Measurements from ENCODE around the gene SPRN.

Gene SPRN

GRCh38 chr10:133403784-133404183, 20.6 kb downstream of the SPRN start:
- TF ChIP-seq GATA3 (IDR thresholded peaks at IDR 0.05; ENCODE audit: low read depth, low read length) (no peak), GATA2 (IDR thresholded peaks at IDR 0.05; ENCODE audit: low read depth, low read length) (no peak)

DNA sequence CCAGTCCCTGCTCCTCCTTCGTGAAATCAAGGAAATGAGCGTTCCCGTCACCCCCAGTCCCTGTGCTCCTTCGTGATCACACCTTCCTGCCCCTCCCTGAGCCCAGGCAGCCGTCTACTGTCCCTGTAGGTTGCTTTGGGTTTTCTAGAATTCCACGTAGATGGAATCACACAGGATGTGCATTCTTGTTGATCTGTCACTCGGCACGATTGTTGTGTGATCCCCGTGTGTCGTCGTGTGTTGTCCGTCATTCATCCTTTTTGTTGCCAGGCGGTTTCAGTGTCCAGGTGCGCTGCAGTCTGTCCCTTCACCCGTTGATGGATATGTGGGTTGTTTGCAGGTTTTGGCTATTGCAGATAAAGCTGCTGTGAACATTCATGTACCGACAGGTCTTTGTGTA, 21.1 kb downstream of the SPRN start:
- TF ChIP-seq GATA3 (IDR thresholded peaks at IDR 0.05; ENCODE audit: low read depth, low read length) (no peak), GATA2 (IDR thresholded peaks at IDR 0.05; ENCODE audit: low read depth, low read length) (no peak)

DNA sequence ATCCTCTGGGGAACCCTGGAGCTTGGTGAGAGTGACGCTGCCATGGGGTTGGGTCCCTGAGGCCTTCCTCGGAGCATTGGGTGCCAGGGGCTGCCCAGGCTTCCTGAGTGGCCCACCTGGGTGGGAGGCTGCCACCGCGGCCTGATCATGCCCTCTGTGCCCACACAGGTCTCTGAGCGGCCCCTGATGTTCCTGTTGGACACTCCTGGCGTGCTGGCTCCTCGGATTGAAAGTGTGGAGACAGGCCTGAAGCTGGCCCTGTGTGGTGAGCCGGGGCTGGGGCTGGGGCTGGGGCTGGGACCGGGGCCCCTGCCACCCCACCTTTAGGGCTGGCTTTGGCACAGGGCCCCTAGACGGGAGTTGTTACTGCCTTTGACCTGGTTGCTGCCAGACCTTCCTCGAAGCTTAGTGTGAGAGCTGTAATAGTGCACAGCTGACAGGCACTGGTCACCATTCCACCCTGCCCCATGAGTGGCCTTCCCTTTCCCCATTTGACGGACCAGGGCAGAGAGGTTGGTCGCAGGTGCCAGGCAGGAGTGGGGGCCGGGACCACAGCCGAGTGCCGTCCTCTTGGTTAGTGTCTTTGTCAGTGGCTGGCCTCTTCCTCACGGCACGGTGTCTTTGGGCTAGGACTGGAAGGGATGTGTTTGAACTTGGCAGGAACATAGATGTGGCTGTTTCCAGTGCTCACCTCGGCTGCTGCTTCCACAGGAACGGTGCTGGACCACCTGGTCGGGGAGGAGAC, 22.3 kb downstream of the SPRN start:
- TF ChIP-seq GATA3 (IDR thresholded peaks at IDR 0.05; ENCODE audit: low read depth, low read length): no peak
- no peak for TF ChIP-seq GATA2 (IDR thresholded peaks at IDR 0.05; ENCODE audit: low read depth, low read length)

DNA sequence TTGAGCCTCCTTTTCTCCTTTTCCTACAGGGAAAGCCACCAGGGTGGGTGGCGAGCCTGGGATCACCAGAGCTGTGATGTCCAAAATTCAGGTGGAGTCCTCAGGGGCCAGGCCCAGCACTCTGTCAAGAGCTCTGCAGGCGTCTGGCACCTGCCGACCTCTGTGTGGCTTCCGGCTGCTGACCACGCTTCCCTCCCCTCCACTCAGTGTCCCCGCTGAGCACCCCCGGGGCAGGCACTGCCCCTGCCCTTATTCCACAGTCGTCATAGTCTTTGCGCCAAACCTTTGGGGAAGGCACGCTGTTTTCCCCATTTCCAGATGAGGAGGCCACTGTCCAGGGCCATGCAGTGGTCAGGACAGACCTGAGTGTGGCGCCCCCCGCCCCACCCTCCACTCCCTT, 22.9 kb downstream of the SPRN start:
- no peak for TF ChIP-seq GATA2 (IDR thresholded peaks at IDR 0.05; ENCODE audit: low read depth, low read length)
- TF ChIP-seq GATA3 (IDR thresholded peaks at IDR 0.05; ENCODE audit: low read depth, low read length): no peak

DNA sequence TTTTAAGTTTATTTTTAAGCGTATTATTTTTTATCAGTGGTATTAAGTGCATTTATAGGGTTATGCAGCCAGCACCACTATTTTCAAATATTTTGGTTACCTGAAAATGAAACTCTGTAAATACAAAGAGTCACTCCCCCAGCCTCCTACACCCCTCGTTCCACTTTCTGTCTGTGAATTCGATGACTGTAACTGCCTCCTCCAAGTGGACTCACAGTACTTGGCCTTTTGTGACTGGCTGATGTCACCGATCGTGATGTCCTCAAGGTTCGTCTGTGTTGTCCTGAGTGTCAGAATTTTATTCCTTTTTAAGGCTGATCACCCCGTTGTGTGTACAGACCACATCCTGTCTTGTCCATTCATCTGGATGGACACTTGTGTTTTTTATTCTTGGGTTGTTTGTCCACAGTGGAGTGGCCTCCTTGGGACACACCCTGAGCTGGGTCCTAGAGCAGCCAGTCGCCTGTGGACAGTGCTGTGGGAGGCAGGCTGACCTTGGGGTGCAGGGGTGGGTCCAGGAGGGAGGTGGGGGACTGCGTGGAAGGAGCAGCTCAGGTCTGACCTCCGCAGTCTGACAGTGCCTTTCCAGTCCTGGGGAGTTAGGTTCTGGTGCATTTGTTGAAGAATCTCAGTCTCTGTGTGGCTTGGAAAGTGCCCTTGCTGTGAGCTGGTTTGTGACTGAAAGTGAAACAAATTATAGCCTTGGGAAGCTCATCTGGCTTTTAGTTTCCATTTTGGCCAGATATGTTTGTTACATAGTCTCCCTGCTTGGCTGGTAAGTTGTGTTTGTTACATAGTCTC, 23.6 kb downstream of the SPRN start:
- TF ChIP-seq GATA2 (IDR thresholded peaks at IDR 0.05; ENCODE audit: low read depth, low read length) (no peak), GATA3 (IDR thresholded peaks at IDR 0.05; ENCODE audit: low read depth, low read length) (no peak)

GRCh38 chr10:133399123-133399601, 25.3 kb downstream of the SPRN start:
- TF ChIP-seq GATA3 (IDR thresholded peaks at IDR 0.05; ENCODE audit: low read depth, low read length) (no peak), GATA2 (IDR thresholded peaks at IDR 0.05; ENCODE audit: low read depth, low read length) (no peak)

- TF ChIP-seq GATA3 (IDR thresholded peaks at IDR 0.05; ENCODE audit: low read depth, low read length) (no peak), GATA2 (IDR thresholded peaks at IDR 0.05; ENCODE audit: low read depth, low read length) (no peak)
These were observed 26.5 kb downstream of the SPRN start for GRCh38 chr10:133397938-133398337.

GRCh38 chr10:133396035-133396624, 28.3 kb downstream of the SPRN start:
- no peak for TF ChIP-seq GATA3 (IDR thresholded peaks at IDR 0.05; ENCODE audit: low read depth, low read length)
- TF ChIP-seq GATA2 (IDR thresholded peaks at IDR 0.05; ENCODE audit: low read depth, low read length): no peak

- TF ChIP-seq GATA3 (IDR thresholded peaks at IDR 0.05; ENCODE audit: low read depth, low read length) (no peak), GATA2 (IDR thresholded peaks at IDR 0.05; ENCODE audit: low read depth, low read length) (no peak)
These were observed 29.6 kb downstream of the SPRN start for GRCh38 chr10:133394801-133395221.

DNA sequence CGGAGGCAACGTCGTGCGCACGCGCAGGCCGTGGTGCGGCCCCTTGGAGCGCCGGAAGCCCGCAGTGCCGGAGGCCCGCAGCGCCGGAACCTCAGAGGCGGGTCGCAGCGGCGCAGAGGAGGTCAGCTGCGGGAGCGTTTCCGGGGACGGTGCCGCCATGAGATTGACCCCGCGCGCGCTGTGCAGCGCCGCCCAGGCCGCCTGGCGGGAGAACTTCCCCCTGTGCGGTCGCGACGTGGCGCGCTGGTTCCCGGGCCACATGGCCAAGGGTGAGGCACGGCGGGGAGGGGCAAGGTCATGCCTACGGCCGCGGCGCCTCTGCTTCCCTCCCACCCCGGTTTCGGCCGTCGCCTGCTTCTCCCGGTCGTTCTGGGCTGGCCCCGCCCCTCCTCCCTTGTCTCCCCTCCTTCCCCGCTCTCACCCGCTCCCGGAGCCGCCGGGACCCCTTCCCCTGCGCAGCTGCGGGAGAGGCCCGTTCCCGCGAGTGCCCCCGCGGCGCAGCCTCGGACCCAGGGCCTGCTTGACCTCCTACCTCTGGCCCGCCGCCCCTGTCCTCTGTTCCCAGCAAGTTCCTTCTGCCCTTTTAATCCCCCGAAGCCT, 30.3 kb downstream of the SPRN start, which contains the start of gene MTG1:
Gene MTG1, plus strand, starts transcription at position 94 of the 600 bp plus-strand sequence. Its CDS starts 64 bp downstream, at position 158.
- TF ChIP-seq GATA2 (IDR thresholded peaks at IDR 0.05; ENCODE audit: low read depth, low read length) (no peak), GATA3 (IDR thresholded peaks at IDR 0.05; ENCODE audit: low read depth, low read length) (no peak)

- TF ChIP-seq GATA3 (IDR thresholded peaks at IDR 0.05; ENCODE audit: low read depth, low read length): no peak
- no peak for TF ChIP-seq GATA2 (IDR thresholded peaks at IDR 0.05; ENCODE audit: low read depth, low read length)
These were observed 30.9 kb downstream of the SPRN start for GRCh38 chr10:133393401-133394063.

DNA sequence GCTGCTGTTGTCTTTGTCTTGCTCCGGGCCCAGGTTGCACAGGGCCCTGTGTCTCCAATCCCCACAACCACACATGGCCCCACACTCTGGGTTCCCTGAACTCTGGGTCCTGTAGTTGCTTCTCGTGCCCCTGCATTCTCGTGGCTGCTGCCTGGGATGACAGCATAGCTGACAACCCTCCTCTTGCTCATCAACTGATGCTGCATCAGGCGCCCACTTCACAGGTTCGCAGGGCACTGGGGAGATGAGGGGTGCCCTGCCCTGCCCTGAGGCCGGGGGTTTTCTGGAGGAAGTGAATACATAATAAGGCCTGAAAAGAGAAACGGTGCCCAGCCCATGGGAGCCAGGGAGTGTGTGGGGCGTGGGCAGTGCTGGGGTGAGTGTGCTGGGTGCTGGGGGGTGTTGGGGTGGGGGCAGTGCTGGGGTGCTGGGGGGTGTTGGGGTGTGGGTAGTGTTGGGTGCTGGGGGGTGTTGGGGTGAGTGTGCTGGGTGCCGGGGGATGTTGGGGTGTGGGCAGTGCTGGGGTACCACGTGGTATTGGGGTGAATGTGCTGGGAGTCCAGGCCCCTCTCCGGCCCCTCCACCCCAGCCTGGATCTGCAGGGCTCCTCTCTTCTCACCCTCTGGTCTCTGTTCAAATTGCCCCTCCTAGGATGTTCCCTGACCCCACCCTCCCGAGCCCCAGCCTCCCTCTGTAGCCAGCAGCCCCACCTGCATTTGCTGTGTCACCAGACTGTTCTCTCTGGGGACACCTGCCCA, 32.5 kb downstream of the SPRN start:
- TF ChIP-seq GATA3 (IDR thresholded peaks at IDR 0.05; ENCODE audit: low read depth, low read length): no peak
- no peak for TF ChIP-seq GATA2 (IDR thresholded peaks at IDR 0.05; ENCODE audit: low read depth, low read length)

GRCh38 chr10:133391249-133391635, 33.2 kb downstream of the SPRN start:
- no peak for TF ChIP-seq GATA2 (IDR thresholded peaks at IDR 0.05; ENCODE audit: low read depth, low read length)
- TF ChIP-seq GATA3 (IDR thresholded peaks at IDR 0.05; ENCODE audit: low read depth, low read length): no peak

Measured in SH-SY5Y (cell line).